Motor neuron (in vitro differentiated cells): ENCODE measurements around the gene NOC3L. TPM values are rescaled to one million over a fixed set of nuclear protein-coding genes. Genes with fewer than 3 reads are reported as not detected.
"Not testable (repeated sequence)": the region's sequence is repeated elsewhere in the genome, so short reads cannot be mapped to it uniquely, and the experiment has no call there.

Experiments
- ATAC-seq, 8 experiments: fragments of 200-7000 bp; cut with Tn5 transposase; replicated peaks in 6 of 8; 2 replicates each; pipeline ENCODE4 v1.8.0; 2021; ENCODE audit warnings: mild to moderate bottlenecking in 8 of 8, moderate library complexity in 8 of 8
- H3K27ac ChIP-seq, 2 donors: fragments of 250-450 bp; sonication (Bioruptor Pico); 2 replicates each; pipeline ENCODE4 v1.9.0; 2021; ENCODE audit warnings: antibody characterized with exemption in 2 of 2, mild to moderate bottlenecking in 2 of 2, moderate library complexity in 1 of 2
- H3K4me1 ChIP-seq, 2 donors: fragments of 250-450 bp; sonication (Bioruptor Pico); replicated peaks in 1 of 2; 2 replicates each; pipeline ENCODE4 v1.6.1; 2021; ENCODE audit warnings: antibody characterized with exemption in 2 of 2, mild to moderate bottlenecking in 2 of 2, moderate library complexity in 1 of 2
- H3K4me3 ChIP-seq, 5 donors: fragments of 250-450 bp; sonication (Bioruptor Pico); 2 replicates each; pipeline ENCODE4 v1.9.0; 2021; ENCODE audit warnings: antibody characterized with exemption in 5 of 5, mild to moderate bottlenecking in 5 of 5, moderate library complexity in 4 of 5
- WGBS, 10 experiments: fragments of 450-650 bp; shearing (Covaris generic); methylation state at CpG; one replicate each; pipeline ENCODE4 v1.0.0; 2022; 5-methylcytosine and 5-hydroxymethylcytosine counted together
- in situ Hi-C, 9 experiments: fragments of 400-800 bp; cut with MboI; loops; one replicate each; pipeline ENCODE4 v1.15.0; 2021; ENCODE audit warnings: low sequenced_read_pairs in 9 of 9, low pct_unique_long_range_greater_than_20kb in 2 of 9; ENCODE audit not compliant: unreplicated experiment in 9 of 9
- total RNA-seq, 8 experiments: library from RNA; unstranded; fragments of 300-600 nt; gene quantifications; 2 replicates each; pipeline versions ENCODE4 v1.2.3 to v1.2.4, GENCODE V29; 2022

The NOC3L gene
- total RNA-seq, 8 experiments from 2014 or later = 10.3 to 35.9 (median 17.3) TPM

DNA sequence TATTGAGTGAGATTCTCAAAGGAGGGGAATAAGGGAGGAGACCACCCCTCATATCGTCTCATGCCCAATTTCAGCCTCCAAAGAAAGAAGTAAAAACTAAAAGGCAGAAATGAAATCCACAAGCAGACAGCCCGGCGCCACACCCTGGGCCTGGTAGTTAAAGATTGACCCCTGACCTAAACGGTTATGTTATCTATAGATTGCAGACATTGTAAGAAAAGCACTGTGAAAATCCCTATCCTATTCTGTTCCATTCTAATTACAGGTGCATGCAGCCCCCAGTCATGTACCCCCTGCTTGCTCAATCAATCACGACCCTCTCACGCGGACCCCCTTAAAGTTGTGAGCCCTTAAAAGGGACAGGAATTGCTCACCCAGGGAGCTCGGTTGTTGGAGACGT lies 29.4 kb upstream of the NOC3L start:
- H3K4me1 ChIP-seq, H3K27ac ChIP-seq, ATAC-seq, in situ Hi-C loops, H3K4me3 ChIP-seq: not testable (repeated sequence)
- 63 to 94% (median 85%) methylated on average over 1 to 7 of the region's 9 CpGs; no CpG with 5 or more reads in 1 of the 10 experiments for WGBS, 10 experiments

DNA sequence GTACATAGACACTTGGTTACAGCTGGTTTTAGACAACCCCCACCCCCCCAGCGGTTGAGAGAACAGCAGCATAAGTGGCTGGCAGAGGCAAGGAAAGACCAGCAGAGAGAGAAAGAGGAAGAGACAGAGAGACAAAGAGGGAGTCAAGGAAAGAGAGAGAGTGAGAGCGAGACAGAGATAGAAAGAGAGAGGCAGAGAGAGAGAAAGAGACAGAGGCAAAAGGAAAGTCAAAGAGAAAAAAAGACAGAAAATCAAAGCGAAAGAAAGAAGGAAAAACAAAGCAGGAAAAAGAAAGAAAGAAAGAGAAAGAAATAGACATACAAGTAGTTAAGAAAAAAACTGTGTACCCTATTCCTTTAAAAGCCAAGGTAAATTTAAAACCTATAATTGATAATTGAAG lies 23.0 kb upstream of the NOC3L start:
- in situ Hi-C loops, H3K4me1 ChIP-seq, ATAC-seq, H3K27ac ChIP-seq, H3K4me3 ChIP-seq: not testable (repeated sequence)
- WGBS, 10 experiments = 70 to 100% (median 91%) methylated on average over 1 to 3 of the region's 3 CpGs; no CpG with 5 or more reads in 2 of the 10 experiments

DNA sequence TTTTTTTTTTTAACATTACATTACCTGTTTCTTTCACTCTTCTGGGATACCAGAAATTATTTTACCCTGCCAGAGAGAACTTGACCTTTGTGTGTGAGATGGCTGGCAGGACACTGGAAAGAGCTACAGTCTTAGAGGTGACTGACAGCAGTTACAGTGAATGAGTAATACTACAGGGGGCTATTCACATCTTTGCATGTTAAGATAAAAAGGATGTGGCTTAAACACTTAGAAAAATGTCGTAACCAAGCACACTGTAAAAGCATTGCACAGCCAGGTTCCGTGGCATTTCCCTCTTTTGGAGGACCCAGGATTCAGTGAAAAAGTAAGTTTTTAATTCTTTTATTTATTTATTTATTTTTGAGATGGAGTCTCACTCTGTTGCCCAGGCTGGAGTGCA lies 20.8 kb upstream of the NOC3L start:
- no peak for ATAC-seq
- Histone ChIP-seq H3K4me1 (no peaks in the 10 kb centered on the region), H3K4me3 (no peak overlapping the region), H3K27ac (no peak overlapping the region)
- in situ Hi-C loops = no loop called here
- 17 to 100% (median 90%) methylated on average over 1 to 2 of the region's 2 CpGs for WGBS, 10 experiments

DNA sequence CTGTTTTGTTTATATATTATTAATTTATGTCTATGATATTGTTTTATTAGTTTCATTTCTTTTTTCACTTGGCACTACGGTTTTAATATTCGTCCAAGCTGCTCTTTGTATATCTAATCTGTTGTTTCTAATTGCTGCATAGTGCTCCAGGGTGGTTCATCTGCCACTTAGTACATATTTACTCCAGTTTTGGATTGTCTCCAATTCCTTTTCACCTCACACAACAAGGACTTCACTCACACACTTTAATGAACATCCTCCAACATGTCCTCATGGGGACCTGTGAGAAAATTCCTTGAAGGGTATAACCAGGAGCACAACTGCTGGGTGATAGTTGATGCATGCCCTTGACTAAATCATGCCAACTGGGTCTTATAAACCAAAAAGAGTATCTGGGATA lies 14.1 kb upstream of the NOC3L start:
- no peak for ATAC-seq
- Histone ChIP-seq H3K27ac (no peak overlapping the region), H3K4me1 (no peaks in the 10 kb centered on the region), H3K4me3 (no peak overlapping the region)
- 45 to 100% (median 88%) methylated on average over 1 to 2 of the region's 2 CpGs; no CpG with 5 or more reads in 1 of the 10 experiments for WGBS, 10 experiments
- in situ Hi-C loops = no loop called here

DNA sequence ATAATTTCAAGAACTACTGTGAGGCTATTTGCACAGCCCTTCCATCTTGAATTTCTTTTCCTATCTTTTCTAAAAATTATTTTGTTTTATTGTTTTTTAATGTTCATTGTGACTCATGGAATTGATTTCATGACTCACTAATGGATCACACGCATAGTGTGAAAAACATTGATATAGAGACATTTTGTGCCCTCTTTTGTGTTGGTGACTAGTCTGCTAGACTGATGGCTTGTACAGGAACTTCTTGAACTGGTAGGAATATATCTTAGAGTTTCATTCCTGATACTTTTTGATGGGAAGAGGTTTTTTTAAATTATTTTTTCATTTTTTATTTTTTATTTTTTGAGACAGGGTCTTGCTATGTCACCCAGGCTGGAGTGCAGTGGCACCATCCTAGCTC lies 12.6 kb upstream of the NOC3L start:
- in situ Hi-C loops = no loop called here
- peak in 3 of 8 experiments; percentile 57 to 85 (median 78) for ATAC-seq

GRCh38 chr10:94370501-94370900 lies 7.8 kb upstream of the NOC3L start:
- in situ Hi-C loops = no loop called here
- H3K4me3 ChIP-seq = no peak overlapping the region
- 0 to 100% (median 80%) methylated on average over 1 to 2 of the region's 2 CpGs; no CpG with 5 or more reads in 2 of the 10 experiments for WGBS, 10 experiments

More for the DNA sequence above, 12.6 kb upstream of the NOC3L start:
- no peak overlapping the region for H3K4me3 ChIP-seq
- no peak overlapping the region for H3K27ac ChIP-seq
- H3K4me1 ChIP-seq = no peaks in the 10 kb centered on the region
- 0 to 100% (median 70%) methylated on average over 1 of the region's 1 CpG for WGBS, 10 experiments

GRCh38 chr10:94366382-94366781 lies 3.6 kb upstream of the NOC3L start:
- Histone ChIP-seq H3K27ac (no peak overlapping the region), H3K4me3 (no peak overlapping the region), H3K4me1 (peaks cover 6 to 8% of the 10 kb centered on the region in 2 donors)
- in situ Hi-C loops = no loop called here
- no peak for ATAC-seq
- 80 to 100% (median 89%) methylated on average over 1 to 3 of the region's 3 CpGs for WGBS, 10 experiments

More at GRCh38 chr10:94370501-94370900, 7.8 kb upstream of the NOC3L start:
- no peak overlapping the region for H3K27ac ChIP-seq
- no peak for ATAC-seq
- H3K4me1 ChIP-seq = no peaks in the 10 kb centered on the region

- H3K27ac ChIP-seq = no peak overlapping the region
- in situ Hi-C loops = no loop called here
- peak in 2 of 8 experiments; percentile 5 to 55 for ATAC-seq
- 0 to 100% (median 83%) methylated on average over 1 of the region's 1 CpG; no CpG with 5 or more reads in 3 of the 10 experiments for WGBS, 10 experiments
- peaks cover 11% of the 10 kb centered on the region in 2 donors for H3K4me1 ChIP-seq
- H3K4me3 ChIP-seq = no peak overlapping the region
Measured at GRCh38 chr10:94364482-94364881, 1.7 kb upstream of the NOC3L start.

GRCh38 chr10:94363251-94363565 lies 469 bp upstream of the NOC3L start:
- peak in 7 of 8 experiments; percentile 6 to 27 (median 20) for ATAC-seq
- in situ Hi-C loops = no loop called here
- Histone ChIP-seq H3K4me3 (peak overlapping the region; percentile 57 to 85 (median 78)), H3K27ac (no peak overlapping the region), H3K4me1 (peaks cover 11% of the 10 kb centered on the region in 2 donors)
- WGBS, 10 experiments = 0 to 83% (median 45%) methylated on average over 2 to 8 of the region's 8 CpGs

DNA sequence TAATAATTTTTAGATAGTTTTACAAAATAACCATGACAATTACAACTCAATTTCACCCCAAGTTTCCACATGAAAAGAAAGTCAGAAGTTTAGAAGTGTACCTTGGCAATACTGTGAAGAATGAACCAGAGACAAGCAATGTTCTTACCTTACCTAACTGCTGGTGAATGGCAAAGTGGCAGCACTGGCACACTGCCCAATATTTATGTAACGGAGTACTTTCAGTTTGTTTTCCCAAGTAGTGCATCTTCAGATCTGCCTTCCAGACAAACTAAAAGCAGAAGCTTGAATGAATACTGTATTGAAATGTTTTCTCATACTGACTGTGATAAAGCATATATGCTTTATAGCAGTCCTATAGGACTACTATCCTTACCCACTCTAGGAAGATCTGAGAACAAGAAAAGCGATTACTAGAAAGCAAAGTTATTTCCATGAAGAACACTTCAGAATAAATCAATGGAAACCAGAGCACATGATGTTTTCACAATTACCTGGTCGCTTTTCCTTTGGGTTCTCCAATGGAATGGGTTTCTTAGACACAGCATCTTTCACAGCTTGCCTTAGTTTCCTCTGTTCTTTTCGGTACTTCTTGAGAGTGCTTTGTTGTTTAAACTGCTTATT lies 1.5 kb downstream of the NOC3L start:
- ATAC-seq = no peak
- Histone ChIP-seq H3K27ac (no peak overlapping the region), H3K4me3 (peak overlapping the region in 2 of 5 donors; percentile 78 to 85), H3K4me1 (peaks cover 11% of the 10 kb centered on the region in 2 donors)
- WGBS, 10 experiments = 50 to 94% (median 76%) methylated on average over 3 to 4 of the region's 4 CpGs
- in situ Hi-C loops = no loop called here

DNA sequence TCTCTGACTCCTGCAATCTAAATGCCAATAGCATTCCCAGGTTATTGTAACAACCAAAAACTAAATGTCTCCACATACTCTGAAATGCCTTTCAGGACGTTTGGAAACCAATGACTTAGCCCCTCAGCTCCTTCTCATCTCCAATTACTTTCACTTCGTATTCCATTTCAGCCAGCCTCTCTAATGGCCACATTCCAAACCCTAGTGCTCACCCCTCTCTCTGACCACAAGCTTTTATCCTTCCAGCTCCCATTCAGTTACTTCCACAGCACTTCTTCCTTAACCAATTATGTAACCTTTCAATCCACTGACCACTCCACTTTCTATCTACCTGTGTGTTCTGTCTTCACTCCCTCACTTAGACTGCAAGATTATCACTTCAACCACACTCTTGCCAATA lies 4.3 kb downstream of the NOC3L start:
- WGBS, 10 experiments = 0 to 69% (median 38%) methylated on average over 2 of the region's 2 CpGs; no CpG with 5 or more reads in 2 of the 10 experiments
- peaks cover 10 to 11% of the 10 kb centered on the region in 2 donors for H3K4me1 ChIP-seq
- no peak overlapping the region for H3K27ac ChIP-seq
- no peak overlapping the region for H3K4me3 ChIP-seq
- peak in 2 of 8 experiments; percentile 13 to 14 for ATAC-seq
- in situ Hi-C loops = no loop called here

DNA sequence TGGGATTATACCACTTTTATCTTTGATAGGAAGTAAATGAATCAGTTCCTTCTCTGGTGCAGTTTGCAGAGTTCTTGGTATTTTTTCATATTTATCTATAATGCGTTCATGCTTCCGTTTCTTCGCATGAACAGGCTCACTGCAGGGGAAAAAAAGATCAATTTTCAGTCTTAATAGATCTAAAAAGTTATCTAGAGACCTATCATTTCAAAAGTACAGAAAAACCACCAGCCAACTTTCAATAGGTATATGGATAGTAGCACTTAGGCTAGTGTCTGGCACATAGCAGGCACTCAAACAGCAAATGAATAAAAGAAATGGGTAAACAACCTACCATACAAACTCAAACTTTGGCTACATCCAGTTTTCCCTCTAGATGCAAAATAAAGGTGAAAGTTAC lies 5.5 kb downstream of the NOC3L start:
- no peak overlapping the region for H3K4me3 ChIP-seq
- H3K27ac ChIP-seq = no peak overlapping the region
- peaks cover 6 to 8% of the 10 kb centered on the region in 2 donors for H3K4me1 ChIP-seq
- in situ Hi-C loops = no loop called here
- no peak for ATAC-seq
- WGBS, 10 experiments = 83 to 100% (median 97%) methylated on average over 1 to 3 of the region's 3 CpGs; no CpG with 5 or more reads in 3 of the 10 experiments

DNA sequence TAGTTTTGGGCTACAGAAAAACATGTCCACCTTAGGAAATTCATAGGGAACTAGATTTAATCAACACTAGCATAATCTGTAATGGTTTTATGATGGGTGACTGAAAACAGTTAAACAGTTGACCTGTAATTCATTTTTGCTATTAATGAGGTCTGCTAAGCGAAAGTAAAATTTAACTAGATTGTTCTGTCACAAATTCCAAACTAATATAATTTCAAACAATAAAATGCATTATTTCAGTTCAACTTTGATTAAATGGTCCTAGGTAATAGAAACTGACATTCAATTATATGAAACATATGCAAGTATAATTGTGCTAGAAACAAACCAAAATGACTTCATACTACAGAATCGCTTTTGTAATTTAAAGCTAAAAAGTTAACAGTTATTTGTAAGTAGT lies 6.9 kb downstream of the NOC3L start:
- no peak for ATAC-seq
- Histone ChIP-seq H3K4me1 (no peaks in the 10 kb centered on the region), H3K27ac (no peak overlapping the region), H3K4me3 (no peak overlapping the region)
- in situ Hi-C loops = no loop called here
- WGBS, 10 experiments = 80 to 100% (median 100%) methylated on average over 1 to 2 of the region's 2 CpGs; no CpG with 5 or more reads in 1 of the 10 experiments

- no peaks in the 10 kb centered on the region for H3K4me1 ChIP-seq
- no peak overlapping the region for H3K4me3 ChIP-seq
- ATAC-seq = no peak
- in situ Hi-C loops = no loop called here
- WGBS, 10 experiments = 87 to 100% (median 97%) methylated on average over 3 of the region's 3 CpGs; no CpG with 5 or more reads in 7 of the 10 experiments
- no peak overlapping the region for H3K27ac ChIP-seq
Measured at GRCh38 chr10:94353336-94353735, 9.4 kb downstream of the NOC3L start.
